Stimulated activated naive CD4-positive, alpha-beta T cell treated with Interleukin-2 at 50 U/mL for 16 hours (primary cell): ENCODE data around the gene DUXB.

ENCODE experiments used
- DNase-seq: peaks from one replicate; lab custom pipeline; 2025; lab: John Stamatoyannopoulos, UW

DUXB gene

GRCh38 chr16:75660321-75660720, 40.9 kb downstream of the DUXB start:
- DNase-seq, result no peak

- no peak for DNase-seq
Measured at GRCh38 chr16:75658175-75658574, 43.1 kb downstream of the DUXB start.

- DNase-seq, result no peak
Measured at GRCh38 chr16:75653922-75654321, 47.3 kb downstream of the DUXB start.

GRCh38 chr16:75648265-75649076, 52.8 kb downstream of the DUXB start:
- peak; percentile 85 for DNase-seq

- DNase-seq, result peak; percentile 94
Measured at GRCh38 chr16:75647492-75648264, 53.6 kb downstream of the DUXB start, which contains the start of the genes KARS1 and TERF2IP. TSS of gene KARS1 (minus strand) at chr16:75647665. CDS start at chr16:75647639, 26 bp downstream. TSS of gene TERF2IP (plus strand) at chr16:75647773. CDS start at chr16:75647883, 110 bp downstream.

GRCh38 chr16:75647112-75647491, 54.2 kb downstream of the DUXB start:
- no peak for DNase-seq

GRCh38 chr16:75644240-75645012, 56.8 kb downstream of the DUXB start:
- no peak for DNase-seq
